A673 (cell line): Measurements from ENCODE around the gene CFAP97.

Experiments
- EZH2 ChIP-seq: fragments of 200-600 bp; sonication (generic); IDR thresholded peaks from 2 replicates; pipeline ENCODE4 v1.6.1; 2017; ENCODE audit warnings: borderline replicate concordance, low read depth, mild to moderate bottlenecking, mixed read lengths, antibody characterized with exemption, low read length; ENCODE audit not compliant: poor library complexity, severe bottlenecking
- TF ChIP-seq, protein P1 (sequence below): fragments of 300-800, 200-600 bp; sonication (generic); conservative IDR thresholded peaks from 2 replicates; pipeline ENCODE4 v1.5.1; 2017; ENCODE audit warnings: low read depth, mild to moderate bottlenecking, antibody characterized with exemption, low read length, moderate library complexity, mixed read lengths

DNA sequence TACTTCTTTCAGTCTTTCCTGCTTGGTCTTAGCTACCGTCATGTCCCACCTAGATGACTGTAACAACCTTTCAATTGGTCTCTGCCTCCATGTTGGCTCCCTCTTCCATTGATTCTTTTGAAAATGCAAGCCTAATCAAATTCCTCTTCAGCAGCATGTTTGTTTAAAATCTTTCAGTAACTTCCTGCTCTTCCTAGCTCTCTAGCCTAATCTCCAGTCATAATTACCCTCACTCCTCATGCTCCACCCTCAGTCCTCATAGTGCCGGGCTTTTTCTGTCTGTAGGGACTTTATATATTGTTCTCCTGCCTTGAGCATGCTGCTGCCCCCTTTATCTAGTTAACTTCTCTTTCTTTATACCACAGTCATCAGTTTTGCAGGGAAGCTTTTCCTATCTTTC is 17.7 kb upstream of the CFAP97 start:
- TF ChIP-seq, protein P1, sequence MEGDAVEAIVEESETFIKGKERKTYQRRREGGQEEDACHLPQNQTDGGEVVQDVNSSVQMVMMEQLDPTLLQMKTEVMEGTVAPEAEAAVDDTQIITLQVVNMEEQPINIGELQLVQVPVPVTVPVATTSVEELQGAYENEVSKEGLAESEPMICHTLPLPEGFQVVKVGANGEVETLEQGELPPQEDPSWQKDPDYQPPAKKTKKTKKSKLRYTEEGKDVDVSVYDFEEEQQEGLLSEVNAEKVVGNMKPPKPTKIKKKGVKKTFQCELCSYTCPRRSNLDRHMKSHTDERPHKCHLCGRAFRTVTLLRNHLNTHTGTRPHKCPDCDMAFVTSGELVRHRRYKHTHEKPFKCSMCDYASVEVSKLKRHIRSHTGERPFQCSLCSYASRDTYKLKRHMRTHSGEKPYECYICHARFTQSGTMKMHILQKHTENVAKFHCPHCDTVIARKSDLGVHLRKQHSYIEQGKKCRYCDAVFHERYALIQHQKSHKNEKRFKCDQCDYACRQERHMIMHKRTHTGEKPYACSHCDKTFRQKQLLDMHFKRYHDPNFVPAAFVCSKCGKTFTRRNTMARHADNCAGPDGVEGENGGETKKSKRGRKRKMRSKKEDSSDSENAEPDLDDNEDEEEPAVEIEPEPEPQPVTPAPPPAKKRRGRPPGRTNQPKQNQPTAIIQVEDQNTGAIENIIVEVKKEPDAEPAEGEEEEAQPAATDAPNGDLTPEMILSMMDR: no peak
- TF ChIP-seq EZH2: no peak
